OCI-LY1 (cell line): Measurements from ENCODE around the gene PDZD2.
"Not testable (repeated sequence)": the region's sequence is repeated elsewhere in the genome, so short reads cannot be mapped to it uniquely, and the experiment has no call there.

Source experiments
- EZH2 ChIP-seq: fragments of 200-600 bp; sonication (generic), shearing (Covaris generic); IDR thresholded peaks from 2 replicates; pipeline ENCODE4 v1.8.0; 2017; ENCODE audit warnings: borderline replicate concordance, mixed run types, mild to moderate bottlenecking, antibody characterized with exemption, low read length, moderate library complexity, mixed read lengths
- TF ChIP-seq, protein P1 (sequence below): fragments of 200-600 bp; sonication (generic), shearing (Covaris generic); IDR thresholded peaks from 2 replicates; pipeline ENCODE4 v1.5.1; 2017; ENCODE audit warnings: mild to moderate bottlenecking, antibody characterized with exemption, low read length, moderate library complexity, mixed read lengths

DNA sequence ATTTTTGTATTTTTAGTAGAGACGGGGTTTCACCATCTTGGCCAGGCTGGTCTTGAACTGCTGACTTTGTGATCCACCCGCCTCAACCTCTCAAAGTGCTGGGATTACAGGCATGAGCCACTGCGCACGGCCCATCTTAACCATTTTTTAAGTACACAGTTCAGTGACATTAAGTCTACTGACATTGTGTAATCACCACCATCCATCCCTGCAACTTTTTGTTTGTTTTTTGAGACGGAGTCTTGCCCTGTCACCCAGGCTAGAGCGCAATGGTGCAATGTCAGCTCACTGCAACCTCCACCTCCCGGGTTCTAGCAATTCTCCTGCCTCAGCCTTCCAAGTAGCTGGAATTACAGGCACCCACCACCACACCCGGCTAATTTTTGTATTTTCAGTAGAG is 480.0 kb downstream of the PDZD2 start:
- TF ChIP-seq, protein P1, sequence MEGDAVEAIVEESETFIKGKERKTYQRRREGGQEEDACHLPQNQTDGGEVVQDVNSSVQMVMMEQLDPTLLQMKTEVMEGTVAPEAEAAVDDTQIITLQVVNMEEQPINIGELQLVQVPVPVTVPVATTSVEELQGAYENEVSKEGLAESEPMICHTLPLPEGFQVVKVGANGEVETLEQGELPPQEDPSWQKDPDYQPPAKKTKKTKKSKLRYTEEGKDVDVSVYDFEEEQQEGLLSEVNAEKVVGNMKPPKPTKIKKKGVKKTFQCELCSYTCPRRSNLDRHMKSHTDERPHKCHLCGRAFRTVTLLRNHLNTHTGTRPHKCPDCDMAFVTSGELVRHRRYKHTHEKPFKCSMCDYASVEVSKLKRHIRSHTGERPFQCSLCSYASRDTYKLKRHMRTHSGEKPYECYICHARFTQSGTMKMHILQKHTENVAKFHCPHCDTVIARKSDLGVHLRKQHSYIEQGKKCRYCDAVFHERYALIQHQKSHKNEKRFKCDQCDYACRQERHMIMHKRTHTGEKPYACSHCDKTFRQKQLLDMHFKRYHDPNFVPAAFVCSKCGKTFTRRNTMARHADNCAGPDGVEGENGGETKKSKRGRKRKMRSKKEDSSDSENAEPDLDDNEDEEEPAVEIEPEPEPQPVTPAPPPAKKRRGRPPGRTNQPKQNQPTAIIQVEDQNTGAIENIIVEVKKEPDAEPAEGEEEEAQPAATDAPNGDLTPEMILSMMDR, result not testable (repeated sequence)
- TF ChIP-seq EZH2, result not testable (repeated sequence)
